T-helper 1 cell treated with Interleukin-12 subunit alpha and Interleukin-12 subunit beta and Interleukin-4 antibody, amounts not matched to agents 30 μg/mL and 1 μg/mL, for 36 hours (primary cell): Measurements from ENCODE around the gene SLC25A40.
"Not testable (repeated sequence)": the region's sequence is repeated elsewhere in the genome, so short reads cannot be mapped to it uniquely, and the experiment has no call there.

Experiments
- H3K27ac Mint-ChIP-seq: one replicate; pipeline ENCODE4 v1.8.0; 2021; ENCODE audit warnings: mild to moderate bottlenecking, mixed read lengths
- H3K27me3 Mint-ChIP-seq: one replicate; pipeline ENCODE4 v1.8.0; 2021; ENCODE audit warnings: low read depth, mixed read lengths
- H3K36me3 Mint-ChIP-seq: one replicate; pipeline ENCODE4 v1.8.0; 2021; ENCODE audit warnings: low read depth, mixed read lengths
- H3K4me1 Mint-ChIP-seq: one replicate; pipeline ENCODE4 v1.8.0; 2021; ENCODE audit warnings: low read depth, mixed read lengths
- H3K4me3 Mint-ChIP-seq: one replicate; pipeline ENCODE4 v1.8.0; 2021; ENCODE audit warnings: mild to moderate bottlenecking, moderate library complexity, mixed read lengths
- H3K9me3 Mint-ChIP-seq: one replicate; pipeline ENCODE4 v1.8.0; 2021; ENCODE audit warnings: mixed read lengths

Gene SLC25A40

GRCh38 chr7:87833130-87833529, 43.0 kb downstream of the SLC25A40 start:
- Mint-ChIP-seq H3K27me3 (no peaks in the 10 kb centered on the region), H3K9me3 (peaks cover 6% of the 10 kb centered on the region), H3K4me3 (no peak overlapping the region), H3K4me1 (peaks cover 2% of the 10 kb centered on the region), H3K27ac (no peak overlapping the region), H3K36me3 (peaks cover 19% of the 10 kb centered on the region)

GRCh38 chr7:87831097-87831496, 45.1 kb downstream of the SLC25A40 start:
- no peak overlapping the region for H3K4me3 Mint-ChIP-seq
- H3K9me3 Mint-ChIP-seq, result peaks cover 13% of the 10 kb centered on the region
- H3K36me3 Mint-ChIP-seq, result peaks cover 19% of the 10 kb centered on the region
- no peak overlapping the region for H3K27ac Mint-ChIP-seq
- no peaks in the 10 kb centered on the region for H3K4me1 Mint-ChIP-seq
- H3K27me3 Mint-ChIP-seq, result no peaks in the 10 kb centered on the region

GRCh38 chr7:87828383-87828782, 47.8 kb downstream of the SLC25A40 start:
- H3K36me3 Mint-ChIP-seq, result peaks cover 15% of the 10 kb centered on the region

GRCh38 chr7:87825369-87825768, 50.8 kb downstream of the SLC25A40 start:
- H3K36me3 Mint-ChIP-seq, H3K27ac Mint-ChIP-seq, H3K4me3 Mint-ChIP-seq, H3K4me1 Mint-ChIP-seq, H3K27me3 Mint-ChIP-seq: not testable (repeated sequence)
- peaks cover 32% of the 10 kb centered on the region for H3K9me3 Mint-ChIP-seq

More at GRCh38 chr7:87828383-87828782, 47.8 kb downstream of the SLC25A40 start:
- not testable (repeated sequence) for H3K27ac Mint-ChIP-seq, H3K4me1 Mint-ChIP-seq, H3K4me3 Mint-ChIP-seq, H3K27me3 Mint-ChIP-seq
- H3K9me3 Mint-ChIP-seq, result peaks cover 30% of the 10 kb centered on the region

- H3K4me1 Mint-ChIP-seq, H3K36me3 Mint-ChIP-seq, H3K4me3 Mint-ChIP-seq, H3K27me3 Mint-ChIP-seq, H3K27ac Mint-ChIP-seq: not testable (repeated sequence)
- H3K9me3 Mint-ChIP-seq, result peaks cover 27% of the 10 kb centered on the region
Measured at GRCh38 chr7:87822056-87822455, 54.1 kb downstream of the SLC25A40 start.

GRCh38 chr7:87818336-87818735, 57.8 kb downstream of the SLC25A40 start:
- no peaks in the 10 kb centered on the region for H3K36me3 Mint-ChIP-seq
- peaks cover 4% of the 10 kb centered on the region for H3K27me3 Mint-ChIP-seq
- H3K27ac Mint-ChIP-seq, result no peak overlapping the region
- no peak overlapping the region for H3K4me3 Mint-ChIP-seq
- no peaks in the 10 kb centered on the region for H3K4me1 Mint-ChIP-seq
- H3K9me3 Mint-ChIP-seq, result peaks cover 3% of the 10 kb centered on the region

- H3K36me3 Mint-ChIP-seq, result no peaks in the 10 kb centered on the region
Measured at GRCh38 chr7:87816389-87816788, 59.8 kb downstream of the SLC25A40 start.

GRCh38 chr7:87810726-87811125, 65.4 kb downstream of the SLC25A40 start:
- no peaks in the 10 kb centered on the region for H3K9me3 Mint-ChIP-seq
- no peaks in the 10 kb centered on the region for H3K36me3 Mint-ChIP-seq
- no peak overlapping the region for H3K4me3 Mint-ChIP-seq
- H3K27ac Mint-ChIP-seq, result no peak overlapping the region
- H3K4me1 Mint-ChIP-seq, result no peaks in the 10 kb centered on the region
- peaks cover 8% of the 10 kb centered on the region for H3K27me3 Mint-ChIP-seq

More at GRCh38 chr7:87816389-87816788, 59.8 kb downstream of the SLC25A40 start:
- Mint-ChIP-seq H3K4me3 (no peak overlapping the region), H3K4me1 (no peaks in the 10 kb centered on the region), H3K27me3 (peaks cover 4% of the 10 kb centered on the region), H3K27ac (no peak overlapping the region), H3K9me3 (no peaks in the 10 kb centered on the region)

- H3K9me3 Mint-ChIP-seq, result no peaks in the 10 kb centered on the region
- H3K27ac Mint-ChIP-seq, result no peak overlapping the region
- no peaks in the 10 kb centered on the region for H3K36me3 Mint-ChIP-seq
- peaks cover 8% of the 10 kb centered on the region for H3K27me3 Mint-ChIP-seq
- no peaks in the 10 kb centered on the region for H3K4me1 Mint-ChIP-seq
- H3K4me3 Mint-ChIP-seq, result no peak overlapping the region
Measured at GRCh38 chr7:87810130-87810529, 66.0 kb downstream of the SLC25A40 start.

- H3K27me3 Mint-ChIP-seq, result peaks cover 8% of the 10 kb centered on the region
- no peaks in the 10 kb centered on the region for H3K4me1 Mint-ChIP-seq
- H3K9me3 Mint-ChIP-seq, result no peaks in the 10 kb centered on the region
- H3K27ac Mint-ChIP-seq, result no peak overlapping the region
- no peaks in the 10 kb centered on the region for H3K36me3 Mint-ChIP-seq
- no peak overlapping the region for H3K4me3 Mint-ChIP-seq
Measured at GRCh38 chr7:87806150-87806549, 70.0 kb downstream of the SLC25A40 start.

GRCh38 chr7:87797798-87798403, 78.3 kb downstream of the SLC25A40 start:
- no peaks in the 10 kb centered on the region for H3K9me3 Mint-ChIP-seq
- no peak overlapping the region for H3K27ac Mint-ChIP-seq
- H3K27me3 Mint-ChIP-seq, result peaks cover 22% of the 10 kb centered on the region
- no peaks in the 10 kb centered on the region for H3K36me3 Mint-ChIP-seq
- H3K4me1 Mint-ChIP-seq, result no peaks in the 10 kb centered on the region
- no peak overlapping the region for H3K4me3 Mint-ChIP-seq

- Mint-ChIP-seq H3K27me3 (peaks cover 25% of the 10 kb centered on the region), H3K36me3 (no peaks in the 10 kb centered on the region)
Measured at GRCh38 chr7:87797395-87797794, 78.8 kb downstream of the SLC25A40 start.

GRCh38 chr7:87785368-87785995, 90.7 kb downstream of the SLC25A40 start:
- Mint-ChIP-seq H3K4me1 (no peaks in the 10 kb centered on the region), H3K27me3 (peaks cover 7% of the 10 kb centered on the region), H3K27ac (no peak overlapping the region), H3K36me3 (no peaks in the 10 kb centered on the region), H3K4me3 (no peak overlapping the region), H3K9me3 (no peaks in the 10 kb centered on the region)

More at GRCh38 chr7:87797395-87797794, 78.8 kb downstream of the SLC25A40 start:
- H3K4me1 Mint-ChIP-seq, result no peaks in the 10 kb centered on the region
- H3K9me3 Mint-ChIP-seq, result no peaks in the 10 kb centered on the region
- H3K4me3 Mint-ChIP-seq, result no peak overlapping the region
- H3K27ac Mint-ChIP-seq, result no peak overlapping the region

- Mint-ChIP-seq H3K4me3 (no peak overlapping the region), H3K9me3 (no peaks in the 10 kb centered on the region), H3K36me3 (no peaks in the 10 kb centered on the region), H3K27me3 (peaks cover 7% of the 10 kb centered on the region), H3K27ac (no peak overlapping the region), H3K4me1 (no peaks in the 10 kb centered on the region)
Measured at GRCh38 chr7:87784424-87784823, 91.7 kb downstream of the SLC25A40 start.
